HFFc6 (cell line): Measurements from ENCODE around the gene CENPF. TPM values are rescaled to one million over a fixed set of nuclear protein-coding genes. Genes with fewer than 3 reads are reported as not detected.

Experiments
- DNase-seq: peaks from one replicate; pipeline ENCODE4 v3.0.0-alpha.2; 2018
- H3K27ac Mint-ChIP-seq: 2 replicates; pipeline ENCODE4 v1.8.0; 2020; ENCODE audit warnings: mild to moderate bottlenecking, mixed read lengths
- H3K27me3 Mint-ChIP-seq: 2 replicates; pipeline ENCODE4 v1.8.0; 2021; ENCODE audit warnings: mild to moderate bottlenecking, moderate library complexity, mixed read lengths; ENCODE audit not compliant: insufficient read depth
- H3K36me3 Mint-ChIP-seq: 2 replicates; pipeline ENCODE4 v1.8.0; 2021; ENCODE audit warnings: low read depth, mixed read lengths
- H3K4me1 Mint-ChIP-seq: 2 replicates; pipeline ENCODE4 v1.8.0; 2020; ENCODE audit warnings: low read depth, mixed read lengths
- H3K4me3 Mint-ChIP-seq: 2 replicates; pipeline ENCODE4 v1.8.0; 2020; ENCODE audit warnings: mild to moderate bottlenecking, moderate library complexity, mixed read lengths
- H3K9me3 Mint-ChIP-seq: 2 replicates; pipeline ENCODE4 v1.8.0; 2020; ENCODE audit warnings: mild to moderate bottlenecking, mixed read lengths
- CTCF ChIP-seq: fragments of 200-600 bp; sonication (generic); IDR thresholded peaks from 2 replicates; pipeline ENCODE4 v1.5.0; 2021; ENCODE audit warnings: antibody characterized with exemption, mild to moderate bottlenecking
- total RNA-seq, 6 experiments: library from RNA; stranded (reverse); fragmentation: NEBNext Ultra II Directional; extraction: Animal tissue kit (Norgen Biotek cat#: 25700); gene quantifications; 2 replicates in 1 of 6; 3 replicates in 5 of 6; pipeline ENCODE4 v1.2.3, GENCODE V29; 2021

The CENPF gene
- total RNA-seq, 6 experiments from 2014 or later: 36.8 to 79.2 (median 76.6) TPM

- no peak for TF ChIP-seq CTCF
- Mint-ChIP-seq H3K9me3 (peaks cover 22% of the 10 kb centered on the region; the same call in 1 of the 2 replicates), H3K4me3 (no peak overlapping the region), H3K27me3 (peaks cover 5% of the 10 kb centered on the region), H3K4me1 (peaks cover 14% of the 10 kb centered on the region), H3K36me3 (peaks cover 19% of the 10 kb centered on the region), H3K27ac (no peak overlapping the region)
- no peak for DNase-seq
Observed at GRCh38 chr1:214676747-214677146, 73.8 kb downstream of the CENPF start.

DNA sequence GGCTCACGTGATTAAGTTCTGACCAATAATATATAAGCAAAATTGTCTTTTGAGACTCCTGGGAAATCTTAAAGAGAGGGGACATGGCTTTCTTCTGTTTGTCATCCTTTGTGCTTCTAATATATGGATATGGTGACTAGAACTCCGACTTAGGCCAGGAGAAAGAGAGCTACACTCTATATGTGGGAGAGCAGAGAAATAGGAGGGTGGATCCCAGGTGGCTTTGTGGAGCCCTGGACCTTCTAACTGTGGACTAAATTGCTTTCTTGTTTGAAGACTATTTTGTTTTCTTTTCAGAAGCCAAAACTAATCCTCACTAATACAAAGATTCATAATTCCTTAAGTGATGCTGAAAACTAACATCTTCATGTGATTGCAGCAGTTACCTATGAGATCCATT, 75.0 kb downstream of the CENPF start:
- Mint-ChIP-seq H3K27me3 (no peaks in the 10 kb centered on the region; the same call in 1 of the 2 replicates), H3K27ac (no peak overlapping the region), H3K4me3 (no peak overlapping the region), H3K4me1 (peaks cover 14% of the 10 kb centered on the region), H3K9me3 (peaks cover 12% of the 10 kb centered on the region; the same call in 1 of the 2 replicates), H3K36me3 (peaks cover 8% of the 10 kb centered on the region)
- no peak for TF ChIP-seq CTCF
- DNase-seq: no peak

GRCh38 chr1:214678386-214678785, 75.4 kb downstream of the CENPF start:
- Mint-ChIP-seq H3K36me3 (peaks cover 8% of the 10 kb centered on the region), H3K27me3 (no peaks in the 10 kb centered on the region; the same call in 1 of the 2 replicates), H3K9me3 (peaks cover 12% of the 10 kb centered on the region; the same call in 1 of the 2 replicates), H3K27ac (no peak overlapping the region), H3K4me3 (no peak overlapping the region), H3K4me1 (peaks cover 14% of the 10 kb centered on the region)
- DNase-seq: no peak
- no peak for TF ChIP-seq CTCF

- no peak overlapping the region for H3K27ac Mint-ChIP-seq
- no peaks in the 10 kb centered on the region for H3K36me3 Mint-ChIP-seq
- H3K4me1 Mint-ChIP-seq: peaks cover 10% of the 10 kb centered on the region
- H3K9me3 Mint-ChIP-seq: no peaks in the 10 kb centered on the region
- no peaks in the 10 kb centered on the region for H3K27me3 Mint-ChIP-seq
- H3K4me3 Mint-ChIP-seq: no peak overlapping the region
- no peak for DNase-seq
- TF ChIP-seq CTCF: no peak
Observed at GRCh38 chr1:214683621-214684020, 80.6 kb downstream of the CENPF start.

GRCh38 chr1:214685906-214686305, 82.9 kb downstream of the CENPF start:
- Mint-ChIP-seq H3K4me1 (peaks cover 12% of the 10 kb centered on the region), H3K9me3 (no peaks in the 10 kb centered on the region), H3K4me3 (no peak overlapping the region), H3K36me3 (no peaks in the 10 kb centered on the region), H3K27me3 (no peaks in the 10 kb centered on the region), H3K27ac (no peak overlapping the region)
- no peak for TF ChIP-seq CTCF
- no peak for DNase-seq

DNA sequence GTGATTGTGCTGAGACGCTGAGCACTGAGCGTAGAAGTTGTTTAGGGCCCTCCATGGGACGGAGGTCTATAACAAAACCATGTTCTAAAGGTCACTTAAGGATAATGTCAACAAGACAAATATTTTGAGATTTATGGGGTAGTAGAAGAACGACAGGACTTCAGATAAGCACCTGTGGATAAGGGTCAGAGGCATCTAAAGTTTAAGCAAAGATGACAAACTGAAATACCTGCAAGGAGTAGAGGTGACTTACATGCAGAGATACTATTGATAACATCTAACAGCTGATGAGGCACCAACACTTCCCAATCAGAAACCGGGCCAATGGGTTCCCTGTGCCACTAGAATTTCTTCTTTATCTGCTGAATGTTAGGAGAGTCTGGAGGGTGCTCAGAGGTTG, 83.5 kb downstream of the CENPF start:
- H3K27me3 Mint-ChIP-seq: no peaks in the 10 kb centered on the region
- DNase-seq: no peak
- TF ChIP-seq CTCF: no peak
- H3K4me1 Mint-ChIP-seq: peaks cover 18% of the 10 kb centered on the region
- no peak overlapping the region for H3K4me3 Mint-ChIP-seq
- no peaks in the 10 kb centered on the region for H3K9me3 Mint-ChIP-seq
- no peaks in the 10 kb centered on the region for H3K36me3 Mint-ChIP-seq
- H3K27ac Mint-ChIP-seq: no peak overlapping the region
